ENCODE results near the gene TMEM94. TPM values are rescaled to one million over a fixed set of nuclear protein-coding genes. Genes with fewer than 3 reads are reported as not detected.

Gene TMEM94
- total RNA-seq, 1 experiment from 2014 or later: 129 TPM

- in situ Hi-C loops (cut with HindIII; ENCODE audit: low pct_unique_long_range_greater_than_20kb, low sequenced_read_pairs): no loop called here
- peak overlapping the region; percentile 96 for H3K27ac ChIP-seq (ENCODE audit: low read length)
- peaks cover 3% of the 10 kb centered on the region; the same call in 1 of the 2 replicates for H3K36me3 ChIP-seq (ENCODE audit: control insufficient read depth, insufficient read depth, low read length)
- no peaks in the 10 kb centered on the region for H3K9me3 ChIP-seq (ENCODE audit: control insufficient read depth, insufficient read depth, low read depth, low read length)
- TF ChIP-seq SIN3A (IDR thresholded peaks at IDR 0.05; ENCODE audit: borderline replicate concordance, insufficient read depth, low read depth, low read length) (peak; percentile 40; the same call in 1 of the 2 replicates), REST (IDR thresholded peaks at IDR 0.05; ENCODE audit: insufficient read depth in 1 of 2, low read depth in 2 of 2, low read length in 1 of 2) (no peak), TCF7L2 (IDR thresholded peaks at IDR 0.05; ENCODE audit: low read depth, low read length) (no peak)
- H3K27me3 ChIP-seq (ENCODE audit: control insufficient read depth, insufficient read depth, low read length): no peaks in the 10 kb centered on the region
- intact Hi-C loops (cut with micrococcal nuclease; ENCODE audit: unreplicated experiment): no loop called here
- POLR2A ChIA-PET: no interaction called here
- CTCF ChIA-PET: no interaction called here
- H3K4me1 ChIP-seq (ENCODE audit: control insufficient read depth, insufficient read depth, low read length): peaks cover 27% of the 10 kb centered on the region
- peak overlapping the region; percentile 81 to 91 for H3K4me3 ChIP-seq (ENCODE audit: low read depth in 2 of 2, low read length in 2 of 2)
- BruUV-seq (replicated peaks): TSS peak; percentile 82
- ATAC-seq (peak; percentile 39), DNase-seq (ENCODE audit: low read depth, low spot score) (no peak)
These were observed 716 bp downstream of the TMEM94 start for GRCh38 chr17:75457047-75457654.

- DNase-seq (ENCODE audit: low read depth, low spot score) (no peak), ATAC-seq (no peak)
- Histone ChIP-seq H3K27ac (ENCODE audit: low read length) (peak overlapping the region; percentile 46), H3K27me3 (ENCODE audit: control insufficient read depth, insufficient read depth, low read length) (no peaks in the 10 kb centered on the region), H3K9me3 (ENCODE audit: control insufficient read depth, insufficient read depth, low read depth, low read length) (no peaks in the 10 kb centered on the region), H3K4me1 (ENCODE audit: control insufficient read depth, insufficient read depth, low read length) (peaks cover 27% of the 10 kb centered on the region), H3K36me3 (ENCODE audit: control insufficient read depth, insufficient read depth, low read length) (peaks cover 3% of the 10 kb centered on the region; the same call in 1 of the 2 replicates), H3K4me3 (ENCODE audit: low read depth in 2 of 2, low read length in 2 of 2) (no peak overlapping the region)
- intact Hi-C loops (cut with micrococcal nuclease; ENCODE audit: unreplicated experiment): no loop called here
- in situ Hi-C loops (cut with HindIII; ENCODE audit: low pct_unique_long_range_greater_than_20kb, low sequenced_read_pairs): no loop called here
- ChIA-PET POLR2A (no interaction called here), CTCF (interaction anchor here (0.6 kb wide), 1 partner anchor 288 kb away, joined by 3 read pairs; no protein-coding TSS in a partner anchor)
- BruUV-seq (replicated peaks): no TSS peak
- TF ChIP-seq SIN3A (IDR thresholded peaks at IDR 0.05; ENCODE audit: borderline replicate concordance, insufficient read depth, low read depth, low read length) (no peak), TCF7L2 (IDR thresholded peaks at IDR 0.05; ENCODE audit: low read depth, low read length) (no peak), REST (IDR thresholded peaks at IDR 0.05; ENCODE audit: insufficient read depth in 1 of 2, low read depth in 2 of 2, low read length in 1 of 2) (no peak), POLR2AphosphoS5 (IDR thresholded peaks at IDR 0.05; ENCODE audit: low read depth, low read length) (no peak), CTCF (IDR thresholded peaks at IDR 0.05) (no peak)
These were observed 2.8 kb downstream of the TMEM94 start for GRCh38 chr17:75459246-75459589.
